CD4-positive, alpha-beta memory T cell (primary cell): ENCODE data around the gene HSPA1B. TPM values are rescaled to one million over a fixed set of nuclear protein-coding genes. Genes with fewer than 3 reads are reported as not detected.
A peak's percentile ranks its signal among the peaks of the same experiment; 100 is the strongest.
"Not testable (repeated sequence)": the region's sequence is repeated elsewhere in the genome, so short reads cannot be mapped to it uniquely, and the experiment has no call there.

ENCODE experiments used
- CTCF ChIA-PET: fragments of 350-600 bp; sonication (Branson Sonifier 250); formaldehyde crosslinking; loops from one replicate; lab custom pipeline; 2021; ENCODE audit warnings: inconsistent platforms; ENCODE audit not compliant: partially characterized antibody; lab: Charles Lee
- POLR2A ChIA-PET: fragments of 350-600 bp; sonication (Branson Sonifier 250); formaldehyde crosslinking; loops from one replicate; lab custom pipeline; 2021; ENCODE audit not compliant: partially characterized antibody; lab: Charles Lee
- DNase-seq, 5 donors: peaks; one replicate each; pipeline versions ENCODE4 v3.0.0 to v3.0.0-alpha.2; 2020 to 2022; ENCODE audit warnings: mixed read lengths in 1 of 5
- H3K27ac ChIP-seq: one replicate; pipeline ENCODE4 v1.7.0; 2013; ENCODE audit warnings: low read depth, low read length
- H3K27me3 ChIP-seq: 2 replicates; pipeline ENCODE4 v1.7.0; 2013; ENCODE audit warnings: mild to moderate bottlenecking, low read length, moderate library complexity; ENCODE audit not compliant: insufficient read depth
- H3K36me3 ChIP-seq: 2 replicates; pipeline ENCODE4 v1.7.0; 2013; ENCODE audit warnings: mild to moderate bottlenecking, low read length, moderate library complexity; ENCODE audit not compliant: insufficient read depth
- H3K4me1 ChIP-seq: 2 replicates; pipeline ENCODE4 v1.7.0; 2013; ENCODE audit warnings: mild to moderate bottlenecking, low read length, moderate library complexity; ENCODE audit not compliant: insufficient read depth
- H3K4me3 ChIP-seq, 2 donors: one replicate each; pipeline ENCODE4 v1.7.0; 2013; ENCODE audit warnings: low read length in 2 of 2, mild to moderate bottlenecking in 1 of 2
- H3K9me3 ChIP-seq, 2 donors: one replicate each; pipeline ENCODE4 v1.7.0; 2013; ENCODE audit warnings: low read length in 2 of 2, control low read depth in 1 of 2; ENCODE audit not compliant: control insufficient read depth in 1 of 2
- H3K27ac Mint-ChIP-seq, 7 donors: one replicate each; pipeline ENCODE4 v1.8.0; 2020 to 2021; ENCODE audit warnings: mixed read lengths in 7 of 7, mild to moderate bottlenecking in 6 of 7, inconsistent platforms in 3 of 7, moderate library complexity in 3 of 7
- H3K27me3 Mint-ChIP-seq, 2 donors: one replicate each; pipeline ENCODE4 v1.8.0; 2020 to 2021; ENCODE audit warnings: mixed read lengths in 2 of 2
- H3K36me3 Mint-ChIP-seq, 2 donors: one replicate each; pipeline ENCODE4 v1.8.0; 2020 to 2021; ENCODE audit warnings: mixed read lengths in 2 of 2, inconsistent platforms in 1 of 2, mild to moderate bottlenecking in 1 of 2
- H3K4me1 Mint-ChIP-seq, 4 donors: one replicate each; pipeline ENCODE4 v1.8.0; 2020 to 2021; ENCODE audit warnings: mixed read lengths in 4 of 4, mild to moderate bottlenecking in 1 of 4
- H3K4me3 Mint-ChIP-seq, 8 donors: one replicate each; pipeline ENCODE4 v1.8.0; 2020 to 2021; ENCODE audit warnings: mixed read lengths in 8 of 8, mild to moderate bottlenecking in 7 of 8, moderate library complexity in 6 of 8, inconsistent platforms in 3 of 8
- H3K9me3 Mint-ChIP-seq, 8 donors: one replicate each; pipeline ENCODE4 v1.8.0; 2020 to 2021; ENCODE audit warnings: mixed read lengths in 8 of 8, mild to moderate bottlenecking in 5 of 8, inconsistent platforms in 3 of 8, moderate library complexity in 1 of 8
- intact Hi-C: fragments of 100-400 bp; cut with micrococcal nuclease; formaldehyde crosslinking; loops from one replicate; pipeline ENCODE4 v1.15.1; 2023
- polyA plus RNA-seq, 2 donors: library from polyadenylated mRNA; unstranded; fragments of 300-500 nt; fragmentation: Illumina TruSeq; gene quantifications; one replicate each; pipeline ENCODE4 v1.2.3, GENCODE V29; 2021
- total RNA-seq, 2 experiments: library from RNA; stranded (reverse); gene quantifications; one replicate each; pipeline ENCODE4 v1.2.3, GENCODE V29; 2021

The HSPA1B gene
- total and polyA plus RNA-seq, 4 experiments from 2014 or later: 1.9 to 60.8 (median 31.7) TPM

GRCh38 chr6:31792761-31793171 lies 34.8 kb upstream of the HSPA1B start:
- no peak overlapping the region for H3K4me3 Mint-ChIP-seq
- no peak for DNase-seq
- H3K27me3 Mint-ChIP-seq: no peaks in the 10 kb centered on the region
- H3K4me1 Mint-ChIP-seq: peaks cover 25 to 60% (median 36%) of the 10 kb centered on the region in 4 donors
- Histone ChIP-seq H3K9me3 (no peaks in the 10 kb centered on the region), H3K36me3 (peaks cover 6% of the 10 kb centered on the region), H3K27me3 (no peaks in the 10 kb centered on the region), H3K4me3 (no peak overlapping the region), H3K27ac (no peak overlapping the region), H3K4me1 (peaks cover 45% of the 10 kb centered on the region)
- POLR2A ChIA-PET: no interaction called here
- no peaks in the 10 kb centered on the region for H3K9me3 Mint-ChIP-seq
- intact Hi-C loops: no loop called here
- peak overlapping the region in 5 of 7 donors; percentile 36 to 68 (median 63) for H3K27ac Mint-ChIP-seq
- H3K36me3 Mint-ChIP-seq: peaks cover 14 to 30% of the 10 kb centered on the region in 2 donors
- CTCF ChIA-PET: interaction anchor here (1.9 to 3.4 kb wide), 2 partner anchors 14 to 23 kb away, joined by 5 to 11 read pairs; partner anchors contain the start of gene LSM2

DNA sequence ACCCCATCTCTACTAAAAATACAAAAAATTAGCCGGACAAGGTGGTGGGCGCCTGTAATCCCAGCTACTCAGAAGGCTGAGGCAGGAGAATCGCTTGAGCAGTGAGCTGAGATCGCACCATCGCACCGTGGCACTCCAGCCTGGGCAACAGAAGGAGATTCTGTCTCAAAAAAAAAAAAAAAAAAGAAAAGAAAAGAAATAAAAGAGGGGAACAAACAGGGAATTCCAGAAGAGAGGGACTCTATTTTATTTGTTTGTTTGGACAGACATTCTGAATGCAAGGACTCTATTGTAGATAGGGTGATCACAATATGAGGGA lies 33.7 kb upstream of the HSPA1B start:
- intact Hi-C loops: loop anchor here (2.0 kb wide), 2 partner anchors 17 to 21 kb away; partner anchors contain the start of genes HSPA1A, HSPA1L and VWA7
- H3K9me3 ChIP-seq, DNase-seq, H3K27me3 Mint-ChIP-seq, H3K4me3 ChIP-seq, H3K9me3 Mint-ChIP-seq, H3K36me3 ChIP-seq, CTCF ChIA-PET, H3K27me3 ChIP-seq: not testable (repeated sequence)
- Mint-ChIP-seq H3K4me3 (peak overlapping the region; percentile 62 to 87 (median 82)), H3K27ac (peak overlapping the region; percentile 58 to 97 (median 85)), H3K4me1 (peaks cover 26 to 70% (median 41%) of the 10 kb centered on the region in 4 donors), H3K36me3 (peaks cover 14 to 30% of the 10 kb centered on the region in 2 donors)
- POLR2A ChIA-PET: interaction anchor here (1.9 to 2.8 kb wide), 2 partner anchors 25 to 142 kb away, joined by 7 to 29 read pairs; partner anchors contain the start of gene BAG6
- peak overlapping the region; percentile 95 for H3K27ac ChIP-seq
- peaks cover 55% of the 10 kb centered on the region for H3K4me1 ChIP-seq

GRCh38 chr6:31794294-31794865 lies 33.2 kb upstream of the HSPA1B start:
- Mint-ChIP-seq H3K4me1 (peaks cover 26 to 70% (median 40%) of the 10 kb centered on the region in 4 donors), H3K36me3 (peaks cover 10 to 27% of the 10 kb centered on the region in 2 donors), H3K4me3 (peak overlapping the region; percentile 57 to 87 (median 82)), H3K27me3 (no peaks in the 10 kb centered on the region), H3K9me3 (no peaks in the 10 kb centered on the region), H3K27ac (peak overlapping the region; percentile 58 to 97 (median 85))
- H3K27ac ChIP-seq: peak overlapping the region; percentile 95
- peak in 2 of 5 donors; percentile 12 to 32 for DNase-seq
- peak overlapping the region; percentile 72 to 96 for H3K4me3 ChIP-seq
- CTCF ChIA-PET: interaction anchor here (2.0 to 2.3 kb wide), 2 partner anchors 12 to 65 kb away, joined by 12 to 20 read pairs; partner anchors contain the start of genes DDAH2 and LSM2
- H3K9me3 ChIP-seq: no peaks in the 10 kb centered on the region
- H3K27me3 ChIP-seq: no peaks in the 10 kb centered on the region
- H3K36me3 ChIP-seq: peaks cover 6% of the 10 kb centered on the region
- POLR2A ChIA-PET: interaction anchor here (0.8 to 6.5 kb wide), 16 partner anchors 10 to 177 kb away, joined by 3 to 93 read pairs (median 12); partner anchors contain the start of genes ABHD16A, BAG6, CLIC1 and DXO
- intact Hi-C loops: loop anchor here (2.0 kb wide), 2 partner anchors 18 to 20 kb away; partner anchors contain the start of genes HSPA1A, HSPA1L and VWA7
- peaks cover 55% of the 10 kb centered on the region for H3K4me1 ChIP-seq

DNA sequence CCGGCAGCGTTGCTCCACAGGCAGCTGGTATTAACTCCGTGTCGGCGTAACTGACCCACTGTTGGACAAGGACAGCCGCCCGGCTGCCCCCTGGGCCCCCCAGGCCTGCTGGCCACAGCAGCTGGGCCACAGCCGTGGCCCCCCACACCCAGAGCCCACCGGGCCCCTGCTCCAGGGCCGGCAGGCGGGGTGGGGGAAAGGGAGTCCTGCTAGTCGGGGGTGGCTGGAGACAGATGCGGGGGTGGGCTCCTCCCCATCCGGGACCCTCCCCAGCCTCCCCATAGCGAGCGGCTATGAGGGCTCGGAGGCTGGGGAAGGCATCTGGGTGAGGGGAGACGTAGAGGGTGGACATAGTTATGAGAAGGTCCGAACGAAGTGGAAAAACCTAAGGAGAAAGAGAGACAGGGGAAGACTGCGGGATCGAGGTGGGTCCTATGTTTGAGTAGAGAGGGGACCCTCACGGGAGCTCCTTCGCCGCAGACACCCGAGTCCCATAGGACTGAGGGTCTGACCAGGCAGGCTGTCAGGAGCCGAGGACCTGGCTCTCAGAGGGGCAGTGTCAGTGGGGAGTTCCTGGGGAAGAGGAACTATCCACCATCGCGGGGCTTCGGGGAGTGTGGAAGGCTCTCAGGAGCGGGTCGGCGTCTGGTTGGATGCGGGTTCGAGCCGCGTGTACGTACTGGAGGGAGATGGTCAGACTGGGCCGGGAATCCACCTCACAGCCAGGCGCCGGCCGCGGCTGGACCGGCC lies 32.5 kb upstream of the HSPA1B start:
- Histone ChIP-seq H3K27me3 (no peaks in the 10 kb centered on the region), H3K36me3 (peaks cover 6% of the 10 kb centered on the region), H3K9me3 (no peaks in the 10 kb centered on the region), H3K27ac (peak overlapping the region; percentile 95), H3K4me3 (peak overlapping the region; percentile 72 to 96), H3K4me1 (peaks cover 55% of the 10 kb centered on the region)
- peak in 1 of 5 donors; percentile 15 for DNase-seq
- H3K4me3 Mint-ChIP-seq: peak overlapping the region; percentile 94 to 99 (median 97)
- CTCF ChIA-PET: interaction anchor here (1.0 to 2.6 kb wide), 8 partner anchors 11 to 114 kb away, joined by 3 to 20 read pairs (median 6); partner anchors contain the start of genes DDAH2, LSM2 and LY6G5C
- H3K27ac Mint-ChIP-seq: peak overlapping the region; percentile 63 to 99 (median 98)
- intact Hi-C loops: loop anchor here (1.0 to 2.0 kb wide), 5 partner anchors 11 to 59 kb away; partner anchors contain the start of genes CLIC1, HSPA1A, HSPA1B and HSPA1L
- POLR2A ChIA-PET: interaction anchor here (0.8 to 6.5 kb wide), 23 partner anchors 11 to 213 kb away, joined by 3 to 93 read pairs (median 7); partner anchors contain the start of genes ABHD16A, BAG6, CLIC1 and DXO
- H3K36me3 Mint-ChIP-seq: peaks cover 8 to 24% of the 10 kb centered on the region in 2 donors
- H3K9me3 Mint-ChIP-seq: no peaks in the 10 kb centered on the region
- peaks cover 24 to 67% (median 40%) of the 10 kb centered on the region in 4 donors for H3K4me1 Mint-ChIP-seq
- H3K27me3 Mint-ChIP-seq: no peaks in the 10 kb centered on the region

GRCh38 chr6:31795616-31796298 lies 31.8 kb upstream of the HSPA1B start, which contains the start of gene VARS1:
Gene VARS1 (minus strand): TSS chr6:31795752. CDS start chr6:31795217, 535 bp downstream.
- H3K4me1 Mint-ChIP-seq: peaks cover 22 to 64% (median 37%) of the 10 kb centered on the region in 4 donors
- Histone ChIP-seq H3K4me3 (peak within 1 kb of the TSS; percentile 72 to 96), H3K36me3 (peaks cover 6% of the 10 kb centered on the region), H3K4me1 (peaks cover 55% of the 10 kb centered on the region), H3K27me3 (no peaks in the 10 kb centered on the region), H3K9me3 (no peaks in the 10 kb centered on the region), H3K27ac (peak within 1 kb of the TSS; percentile 95)
- CTCF ChIA-PET: interaction anchor here (0.7 to 2.6 kb wide), 16 partner anchors 11 to 683 kb away, joined by 3 to 20 read pairs (median 4); partner anchors contain the start of genes DDAH2, HSPA1A, HSPA1L and LSM2
- H3K27me3 Mint-ChIP-seq: no peaks in the 10 kb centered on the region
- no peaks in the 10 kb centered on the region for H3K9me3 Mint-ChIP-seq
- POLR2A ChIA-PET: interaction anchor here (0.7 to 6.5 kb wide), 24 partner anchors 11 to 214 kb away, joined by 3 to 93 read pairs (median 6); partner anchors contain the start of genes ABHD16A, BAG6, C6orf47 and CLIC1
- peaks cover 5 to 21% of the 10 kb centered on the region in 2 donors for H3K36me3 Mint-ChIP-seq
- DNase-seq: peak; percentile 83 to 90 (median 84)
- intact Hi-C loops: loop anchor here (1.0 to 2.0 kb wide), 5 partner anchors 11 to 59 kb away; partner anchors contain the start of genes CLIC1, HSPA1A, HSPA1B and HSPA1L
- H3K27ac Mint-ChIP-seq: peak within 1 kb of the TSS; percentile 63 to 99 (median 98)
- peak within 1 kb of the TSS; percentile 94 to 99 (median 97) for H3K4me3 Mint-ChIP-seq

- Mint-ChIP-seq H3K4me1 (peaks cover 21 to 54% (median 35%) of the 10 kb centered on the region in 4 donors), H3K27me3 (no peaks in the 10 kb centered on the region), H3K27ac (peak overlapping the region; percentile 63 to 97 (median 92)), H3K36me3 (peaks cover 0 to 21% of the 10 kb centered on the region in 2 donors), H3K4me3 (peak overlapping the region; percentile 45 to 82 (median 74)), H3K9me3 (no peaks in the 10 kb centered on the region)
- no peaks in the 10 kb centered on the region for H3K9me3 ChIP-seq
- H3K27ac ChIP-seq: peak overlapping the region; percentile 55
- no peak overlapping the region for H3K4me3 ChIP-seq
- ChIA-PET POLR2A (interaction anchor here (0.7 to 6.5 kb wide), 15 partner anchors 9 to 70 kb away, joined by 3 to 93 read pairs (median 5); partner anchors contain the start of genes CLIC1, DDAH2, HSPA1A and HSPA1B), CTCF (interaction anchor here (0.6 to 3.1 kb wide), 10 partner anchors 10 to 72 kb away, joined by 3 to 20 read pairs (median 5); partner anchors contain the start of genes DDAH2, HSPA1A, HSPA1L and LSM2)
- intact Hi-C loops: no loop called here
- H3K27me3 ChIP-seq: no peaks in the 10 kb centered on the region
- peaks cover 49% of the 10 kb centered on the region for H3K4me1 ChIP-seq
- no peak for DNase-seq
- peaks cover 6% of the 10 kb centered on the region for H3K36me3 ChIP-seq
Measured at GRCh38 chr6:31796993-31797385, 30.5 kb upstream of the HSPA1B start.
